Suppressor macrophage treated with lipopolysaccharide for 1 hour (primary cell): Measurements from ENCODE around the gene NOX3.
A peak's percentile ranks its signal among the peaks of the same experiment; 100 is the strongest.

Source experiments
- DNase-seq, 3 donors: peaks; one replicate each; pipeline ENCODE4 v3.0.0-alpha.2; 2020 to 2022

The NOX3 gene

GRCh38 chr6:155432293-155432692 lies 23.3 kb downstream of the NOX3 start:
- DNase-seq = no peak

GRCh38 chr6:155429321-155429893 lies 26.2 kb downstream of the NOX3 start:
- DNase-seq = no peak

GRCh38 chr6:155426408-155426945 lies 29.2 kb downstream of the NOX3 start:
- no peak for DNase-seq

- DNase-seq = no peak
These were observed 31.5 kb downstream of the NOX3 start for GRCh38 chr6:155424181-155424580.

GRCh38 chr6:155422635-155423034 lies 33.0 kb downstream of the NOX3 start:
- DNase-seq = no peak

- no peak for DNase-seq
These were observed 35.1 kb downstream of the NOX3 start for GRCh38 chr6:155420492-155420891.

- peak in 1 of 3 donors; percentile 1 for DNase-seq
These were observed 36.5 kb downstream of the NOX3 start for GRCh38 chr6:155419161-155419560.

- DNase-seq = peak; percentile 89 to 92 (median 91)
These were observed 37.5 kb downstream of the NOX3 start for GRCh38 chr6:155418017-155418761.

- peak in 2 of 3 donors; percentile 13 to 27 for DNase-seq
These were observed 38.2 kb downstream of the NOX3 start for GRCh38 chr6:155417454-155417853.

- DNase-seq = no peak
These were observed 39.7 kb downstream of the NOX3 start for GRCh38 chr6:155415953-155416352.

- no peak for DNase-seq
These were observed 41.6 kb downstream of the NOX3 start for GRCh38 chr6:155414049-155414448.

GRCh38 chr6:155412335-155412734 lies 43.3 kb downstream of the NOX3 start:
- no peak for DNase-seq

- no peak for DNase-seq
These were observed 44.2 kb downstream of the NOX3 start for GRCh38 chr6:155411154-155412052.

GRCh38 chr6:155409391-155409790 lies 46.2 kb downstream of the NOX3 start:
- DNase-seq = no peak

- no peak for DNase-seq
These were observed 46.7 kb downstream of the NOX3 start for GRCh38 chr6:155408981-155409380.

- no peak for DNase-seq
These were observed 47.4 kb downstream of the NOX3 start for GRCh38 chr6:155408231-155408630.

GRCh38 chr6:155406801-155407200 lies 48.8 kb downstream of the NOX3 start:
- no peak for DNase-seq

GRCh38 chr6:155404937-155405336 lies 50.7 kb downstream of the NOX3 start:
- DNase-seq = no peak

- no peak for DNase-seq
These were observed 52.9 kb downstream of the NOX3 start for GRCh38 chr6:155402656-155403304.

GRCh38 chr6:155400654-155400965 lies 55.0 kb downstream of the NOX3 start:
- no peak for DNase-seq

- no peak for DNase-seq
These were observed 55.6 kb downstream of the NOX3 start for GRCh38 chr6:155399745-155400653.
